GM19395 (cell line): ENCODE data around the gene GFPT2.

Experiments used
- ATAC-seq: cut with Tn5 transposase; IDR thresholded peaks from one replicate; pipeline ENCODE4 v1.9.1; 2021; ENCODE audit warnings: mild to moderate bottlenecking, moderate library complexity; ENCODE audit not compliant: unreplicated experiment

GFPT2 gene

DNA sequence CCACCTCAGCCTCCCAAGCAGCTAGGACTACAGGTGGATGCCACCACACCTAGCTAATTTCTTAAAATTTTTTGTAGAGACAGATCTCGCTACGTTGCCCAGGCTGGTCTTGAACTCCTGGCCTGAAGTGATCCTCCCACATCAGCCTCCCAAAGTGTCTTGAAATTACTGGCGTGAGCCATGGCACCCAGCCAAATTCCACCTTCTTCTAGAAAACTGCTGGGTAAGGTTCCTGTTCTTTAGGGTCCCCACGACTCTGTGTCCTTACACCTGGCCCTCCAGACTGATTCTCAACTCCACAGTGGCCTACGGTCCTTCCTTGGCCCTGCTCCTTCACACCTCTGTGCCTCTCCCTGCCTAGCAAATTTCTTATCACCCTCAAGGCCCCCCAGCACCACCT, 63.2 kb downstream of the GFPT2 start:
- ATAC-seq: no peak

DNA sequence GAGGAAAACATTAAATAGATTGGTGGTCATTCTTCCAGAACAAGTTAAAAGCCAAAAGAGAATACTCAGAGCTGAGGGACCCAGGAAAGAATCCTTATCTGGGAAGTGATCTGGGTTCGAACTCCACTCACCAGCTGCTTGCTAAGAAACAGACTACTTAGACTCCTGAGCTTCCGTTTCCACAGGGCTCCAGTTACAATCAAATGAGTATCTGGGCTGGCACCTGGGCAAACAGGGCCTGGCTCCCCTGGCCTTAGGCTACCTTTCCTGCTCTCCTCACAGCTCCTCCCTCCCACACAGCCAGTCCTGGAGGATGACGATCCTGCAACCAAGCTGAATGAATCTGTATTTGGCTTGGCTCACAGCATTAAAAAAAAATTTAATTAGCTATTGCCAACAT, 63.7 kb downstream of the GFPT2 start:
- ATAC-seq: no peak

DNA sequence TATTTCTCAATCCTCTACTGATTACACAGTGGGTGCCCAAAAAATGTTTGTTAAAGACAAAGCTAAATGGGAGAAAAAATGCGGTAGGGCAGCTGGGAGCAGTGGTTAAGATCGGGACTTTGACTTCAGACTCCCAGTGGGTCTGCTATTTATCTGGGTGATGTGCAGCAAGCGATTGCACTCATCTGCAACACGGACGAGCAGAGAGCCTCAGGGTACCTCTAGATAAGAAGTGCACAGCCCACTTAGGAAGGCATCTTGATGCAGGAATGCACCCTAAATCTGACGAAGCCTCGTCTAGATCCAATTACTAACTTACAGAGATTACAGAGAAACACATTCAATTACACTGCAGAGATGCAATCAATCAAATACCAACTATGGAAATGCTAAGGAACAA, 65.3 kb downstream of the GFPT2 start:
- no peak for ATAC-seq

DNA sequence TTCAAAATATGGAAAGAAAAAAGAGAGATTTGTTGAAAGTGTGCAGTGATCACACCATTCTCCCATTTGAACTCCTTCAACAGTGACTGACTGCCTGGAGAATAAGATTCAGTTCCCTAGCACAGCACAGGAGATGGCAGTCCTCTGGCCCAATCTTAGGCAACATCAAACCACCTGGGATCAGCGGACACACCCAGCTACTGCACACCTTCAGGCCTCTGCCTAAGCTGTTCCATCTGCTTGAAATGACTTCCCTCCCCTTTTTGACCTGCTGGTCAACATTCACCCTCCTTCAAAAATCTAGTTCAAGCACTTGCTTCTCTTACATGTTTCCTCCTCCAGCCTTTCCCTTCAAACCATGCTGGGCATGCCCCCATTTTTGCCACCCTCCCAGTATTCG, 65.7 kb downstream of the GFPT2 start:
- ATAC-seq: no peak

DNA sequence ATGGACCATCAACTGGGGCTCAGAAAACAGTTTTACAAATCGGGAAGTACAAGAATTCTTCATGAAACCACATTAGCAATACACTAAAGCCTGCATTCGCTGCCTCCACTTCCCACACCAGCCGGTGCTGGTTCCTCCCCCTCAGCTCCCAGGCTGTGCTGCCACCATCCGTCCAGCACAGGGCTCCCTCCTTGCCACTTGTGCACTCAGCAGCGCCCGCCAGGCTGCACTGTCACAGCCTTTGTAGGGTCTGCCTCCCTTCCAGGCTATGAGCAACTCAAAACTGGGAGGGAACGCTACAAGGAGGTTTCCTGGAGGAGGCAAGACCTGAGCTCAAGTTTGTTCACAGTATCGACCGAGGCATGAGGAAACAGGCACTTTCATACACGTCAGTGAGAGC, 69.0 kb downstream of the GFPT2 start:
- no peak for ATAC-seq

DNA sequence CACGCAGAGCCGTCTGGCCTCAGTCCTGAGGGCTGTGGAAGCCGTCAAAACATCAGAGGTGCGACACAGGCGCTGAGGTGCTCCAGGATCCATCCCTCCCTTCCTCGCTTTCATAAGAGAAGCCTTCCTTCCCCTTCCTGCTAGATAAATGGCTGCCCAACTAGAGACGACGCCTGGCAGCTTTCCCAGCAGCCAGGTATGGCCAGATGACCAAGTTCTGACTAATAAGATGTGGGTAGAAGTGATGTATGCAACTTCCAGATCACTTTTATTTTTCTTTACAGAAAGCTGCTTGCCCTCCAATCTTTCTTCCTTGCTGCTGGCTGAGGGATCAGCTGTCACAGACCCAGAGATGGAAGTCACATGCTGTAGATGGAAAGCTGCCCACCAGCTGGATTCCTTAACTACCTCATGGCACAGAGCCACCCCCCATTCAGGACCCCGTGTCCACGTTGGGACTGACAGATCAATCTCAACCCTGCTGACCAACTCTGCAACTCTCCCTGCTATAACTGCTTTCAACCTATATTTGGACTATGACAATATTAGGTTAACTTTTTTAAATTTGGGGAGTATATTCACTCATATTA, 70.0 kb downstream of the GFPT2 start:
- ATAC-seq: no peak

DNA sequence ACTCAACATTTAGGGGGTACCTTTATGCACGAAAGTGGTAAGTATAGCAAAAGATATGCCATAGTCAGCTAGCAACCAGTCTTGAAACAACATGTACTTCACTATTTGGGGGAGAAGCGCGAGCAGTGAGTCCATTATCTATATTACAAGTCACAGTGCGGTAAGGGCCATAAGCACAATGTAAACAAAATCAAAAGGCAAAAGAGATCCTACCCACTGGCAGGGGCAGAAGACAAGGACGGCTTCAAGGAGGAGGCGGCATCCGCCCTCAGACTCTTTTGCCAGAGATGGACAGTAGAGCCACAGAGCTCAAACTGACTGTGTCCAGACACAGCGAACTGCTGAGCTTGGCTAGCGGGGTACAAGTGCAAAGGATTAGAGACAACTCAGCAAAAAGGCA, 70.9 kb downstream of the GFPT2 start:
- no peak for ATAC-seq

DNA sequence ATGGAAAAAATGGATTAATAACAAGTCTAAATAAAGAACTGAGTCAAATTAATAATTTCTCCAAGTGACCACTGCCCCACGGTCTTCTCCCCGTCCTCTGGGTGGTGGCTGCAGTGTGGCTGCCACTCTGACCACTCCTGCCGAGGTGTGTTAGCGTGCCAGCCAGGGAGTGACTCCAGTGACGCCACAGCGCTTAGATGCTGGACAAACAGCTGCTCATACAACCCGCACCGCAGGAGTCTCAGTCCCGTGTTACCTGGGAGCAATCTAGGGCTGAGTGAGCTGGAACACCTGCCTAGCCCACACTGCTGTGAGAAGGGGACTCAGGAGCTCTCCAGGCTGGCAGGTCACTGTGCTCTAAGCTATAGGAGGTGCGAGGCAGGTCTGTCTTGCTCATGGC, 71.4 kb downstream of the GFPT2 start:
- no peak for ATAC-seq

DNA sequence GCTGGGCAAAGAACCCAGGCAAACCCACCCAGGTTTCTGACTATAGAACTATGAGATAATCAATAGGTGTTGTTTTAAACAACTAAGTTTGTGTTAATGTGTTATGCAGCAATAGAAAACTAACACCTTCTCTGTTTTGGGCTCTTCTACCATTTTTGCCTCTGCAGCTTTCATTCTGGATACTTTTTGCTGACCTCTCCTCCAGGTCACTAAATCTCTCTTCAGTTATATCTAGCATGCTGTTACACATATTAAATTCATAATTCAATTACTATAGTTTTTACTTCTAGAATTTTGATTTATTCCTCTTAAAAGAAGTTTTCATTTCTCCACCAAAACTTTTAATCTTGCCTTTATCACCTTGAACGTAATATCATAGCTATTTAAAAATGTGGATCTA, 78.4 kb downstream of the GFPT2 start:
- ATAC-seq: no peak

DNA sequence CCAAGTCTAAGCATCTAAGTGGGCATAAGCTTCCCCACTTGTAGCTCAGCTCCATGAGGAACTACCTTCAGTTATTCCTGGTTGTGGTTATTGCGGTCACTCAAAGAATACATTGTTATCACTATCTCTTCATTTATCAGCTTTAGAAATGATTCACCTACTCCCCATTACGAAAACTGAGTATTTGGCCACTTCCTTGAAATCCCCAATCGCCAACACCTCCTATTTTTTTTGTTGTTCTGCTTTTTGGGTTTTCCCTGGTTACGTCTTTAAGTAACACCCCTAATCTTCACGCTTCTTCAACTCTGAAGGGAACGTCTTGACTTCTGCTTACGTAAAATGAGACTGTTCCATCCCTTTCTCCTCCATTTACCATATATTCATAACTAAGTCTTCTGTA, 81.9 kb downstream of the GFPT2 start:
- no peak for ATAC-seq

DNA sequence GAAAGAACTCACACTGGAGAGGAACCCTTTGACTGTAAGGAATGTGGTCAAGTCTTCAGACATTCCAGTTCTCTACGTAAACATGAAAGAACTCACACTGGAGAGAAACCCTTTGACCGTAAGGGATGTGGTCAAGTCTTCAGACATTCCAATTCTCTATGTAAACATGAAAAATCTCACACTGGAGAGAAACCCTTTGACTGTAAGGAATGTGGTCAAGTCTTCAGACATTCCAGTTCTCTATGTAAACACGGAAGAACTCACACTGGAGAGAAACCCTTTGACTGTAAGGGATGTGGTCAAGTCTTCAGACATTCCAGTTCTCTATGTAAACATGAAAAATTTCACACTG, 93.9 kb downstream of the GFPT2 start:
- ATAC-seq: no peak

DNA sequence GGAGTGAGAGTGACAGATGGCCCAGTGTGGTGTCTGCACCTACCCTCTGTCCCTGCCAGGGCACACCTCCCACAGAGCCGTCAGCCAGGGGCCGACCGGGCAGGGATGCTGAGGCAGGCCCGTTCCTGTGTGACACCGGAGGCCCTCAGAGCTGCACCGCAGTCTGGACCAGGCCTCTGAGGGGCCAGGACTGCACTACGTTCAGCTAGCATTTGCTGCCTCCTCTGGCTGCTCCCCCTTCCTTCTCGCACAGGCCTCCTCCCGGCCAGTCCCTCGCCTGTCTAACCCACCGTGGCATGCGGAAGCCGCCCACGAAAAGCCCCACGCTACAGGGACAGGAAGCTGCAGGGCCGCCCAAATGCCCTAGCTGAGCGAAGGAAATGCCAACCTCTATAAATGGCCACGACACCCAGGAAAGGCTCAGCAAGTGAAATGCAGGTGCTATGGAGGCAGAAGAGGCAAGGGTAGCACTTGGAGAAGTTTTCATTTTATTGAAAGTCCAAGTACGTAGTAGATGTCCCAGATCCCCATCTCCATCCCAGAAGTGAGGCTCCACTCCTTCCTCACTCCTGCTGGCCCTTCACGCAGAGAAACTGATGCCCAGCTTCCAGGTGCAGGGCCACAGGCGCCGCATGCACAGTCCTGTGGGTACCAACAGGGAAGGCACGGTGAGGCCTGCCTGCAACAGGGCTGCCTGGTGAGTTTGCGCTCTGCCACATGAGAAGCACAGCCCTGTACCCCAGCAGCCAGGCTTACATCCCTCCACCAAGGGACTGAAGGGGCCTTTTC, 99.9 kb downstream of the GFPT2 start:
- no peak for ATAC-seq

DNA sequence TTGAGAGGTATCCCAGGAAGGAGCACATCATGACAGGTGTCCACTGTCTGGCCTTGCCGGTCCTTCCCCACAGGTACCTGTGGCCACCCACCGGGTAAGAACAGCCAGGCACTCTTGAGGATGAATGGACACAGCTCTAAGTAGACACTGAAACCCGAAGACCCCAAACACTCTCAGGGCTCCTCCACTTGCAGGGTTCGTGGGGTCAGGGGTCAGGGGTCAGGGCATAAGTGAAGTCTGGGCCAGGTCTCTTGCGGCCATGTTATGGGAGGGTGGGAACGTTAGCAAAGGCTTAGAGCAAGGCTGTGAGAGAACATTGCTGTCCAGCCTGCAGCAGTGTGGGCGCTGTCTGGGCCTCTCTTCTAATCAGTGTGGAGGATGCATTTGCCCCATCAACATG, 101.2 kb downstream of the GFPT2 start:
- ATAC-seq: no peak

DNA sequence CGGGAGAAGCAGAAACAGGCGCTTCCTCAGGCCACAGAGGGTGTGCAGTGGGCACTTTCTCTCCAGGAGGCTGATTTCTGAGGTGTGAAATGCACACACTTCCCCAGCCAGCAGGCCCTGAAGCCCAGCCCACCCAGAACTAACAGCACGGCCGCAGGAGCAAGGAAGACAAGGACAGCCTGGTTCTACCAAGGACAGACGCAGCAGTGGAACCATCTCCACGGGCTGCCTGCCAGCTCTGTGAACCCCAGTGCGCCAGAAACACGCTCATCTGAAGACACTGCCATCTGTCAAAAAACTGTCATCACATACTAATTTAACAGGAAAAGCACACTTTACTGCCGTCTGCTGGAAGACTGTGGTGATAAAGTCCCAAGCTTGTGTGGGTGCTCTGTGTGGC, 102.0 kb downstream of the GFPT2 start:
- ATAC-seq: no peak
